Activated T-helper 1 cell treated with anti-CD3 and anti-CD28 coated beads, Interleukin-2, amount 50 U/mL, for 16 hours (primary cell): ENCODE measurements around the gene JMY.

Experiments used
- DNase-seq, 2 donors: peaks; one replicate each; pipeline ENCODE4 v3.0.0-alpha.2; 2020; ENCODE audit warnings: low read depth in 1 of 2, low spot score in 1 of 2

The JMY gene

GRCh38 chr5:79285285-79285684, 49.4 kb downstream of the JMY start:
- no peak for DNase-seq

DNA sequence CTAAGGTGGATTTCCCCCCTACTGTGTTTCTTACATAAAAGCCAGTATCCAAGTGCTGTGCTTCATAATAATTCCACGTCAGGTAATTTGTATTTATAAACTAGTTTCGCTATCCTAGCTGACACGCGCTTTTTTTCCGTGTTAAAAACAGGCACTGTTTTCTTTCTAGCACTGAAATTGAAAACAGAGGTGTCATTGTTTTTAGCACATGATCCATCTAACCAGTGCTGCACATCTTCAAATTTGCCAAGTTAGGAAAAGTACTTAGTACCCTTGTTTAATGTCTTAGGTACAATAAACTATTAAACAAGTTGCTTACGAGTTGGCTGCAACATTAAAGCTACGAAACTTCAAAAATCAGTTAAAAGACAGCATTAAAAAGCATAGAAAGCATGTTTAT, 49.9 kb downstream of the JMY start:
- DNase-seq: no peak

DNA sequence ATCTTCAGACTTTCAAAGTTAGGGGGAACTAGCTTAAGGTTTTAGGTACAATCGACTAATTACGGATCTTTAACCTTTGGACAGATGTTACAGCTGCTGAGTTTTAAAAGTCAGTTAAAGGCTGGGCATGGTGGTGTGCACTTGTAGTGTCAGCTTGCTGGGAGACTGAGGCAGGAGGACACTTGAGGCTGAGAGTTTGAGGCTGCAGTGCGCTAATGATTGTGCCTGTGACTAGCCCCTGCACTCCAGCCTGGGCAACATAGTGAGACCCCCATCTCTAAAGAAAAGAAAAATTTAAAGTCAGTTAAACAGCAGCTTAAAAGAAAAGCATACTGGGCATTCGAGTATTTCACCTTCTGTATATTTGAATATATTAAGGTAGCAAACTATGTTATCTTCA, 51.4 kb downstream of the JMY start:
- no peak for DNase-seq

DNA sequence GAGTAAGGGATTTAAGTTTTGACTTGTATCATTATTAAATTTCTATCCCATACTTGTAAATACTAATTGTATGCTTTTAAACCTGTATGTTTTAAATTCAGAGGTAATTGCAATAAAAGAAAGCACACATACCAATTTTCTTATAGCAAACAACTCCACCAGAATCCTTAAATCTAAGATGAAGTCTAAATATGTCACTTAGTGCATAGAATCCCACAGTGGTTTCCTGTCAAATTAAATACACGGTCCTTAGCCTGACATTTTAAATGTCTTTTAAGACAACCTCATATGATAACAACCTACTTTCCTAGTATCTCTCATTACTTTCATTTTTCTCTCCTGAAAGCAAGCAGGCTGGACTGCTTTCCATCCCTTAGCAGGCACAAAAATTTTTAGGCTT, 52.0 kb downstream of the JMY start:
- DNase-seq: no peak

DNA sequence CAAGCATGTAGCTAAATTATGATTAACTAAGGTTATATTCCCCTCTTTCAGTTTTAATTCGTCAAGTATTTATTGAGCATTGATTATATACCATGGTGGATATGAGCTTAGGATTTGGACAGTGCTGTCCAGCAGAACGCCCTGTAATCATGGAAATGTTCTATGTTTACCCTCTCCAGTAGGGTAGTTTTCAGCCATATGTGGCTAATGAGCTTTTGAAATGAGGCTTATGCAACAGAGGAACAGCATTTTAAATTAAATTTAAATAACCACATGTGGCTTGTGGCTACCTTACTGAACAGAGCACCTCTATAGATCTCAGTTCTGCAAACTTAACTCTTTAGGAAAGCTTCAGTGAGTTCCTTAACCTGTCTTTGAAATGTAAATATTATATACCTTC, 59.1 kb downstream of the JMY start:
- DNase-seq: no peak

DNA sequence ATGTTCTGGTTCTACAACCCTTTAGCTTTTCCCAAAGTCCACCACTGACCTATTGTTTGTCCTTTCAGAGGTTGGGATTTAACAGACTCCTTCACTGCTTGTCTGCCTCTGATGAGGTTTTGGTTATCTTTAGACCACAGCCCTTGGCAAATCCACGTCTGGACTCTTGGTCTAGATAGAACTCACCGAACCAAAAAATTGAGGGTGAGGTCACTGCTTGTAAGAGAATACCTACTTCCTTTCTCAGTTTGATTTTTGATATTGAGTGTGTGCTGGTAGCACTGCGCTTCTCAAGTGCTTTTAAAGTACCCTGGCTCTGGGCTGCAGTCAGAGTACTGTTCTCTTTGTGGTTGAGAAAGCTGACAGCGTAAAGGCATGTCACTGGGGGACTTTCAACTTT, 61.7 kb downstream of the JMY start:
- DNase-seq: no peak

- DNase-seq: no peak
These were observed 65.2 kb downstream of the JMY start for GRCh38 chr5:79301046-79301712.

DNA sequence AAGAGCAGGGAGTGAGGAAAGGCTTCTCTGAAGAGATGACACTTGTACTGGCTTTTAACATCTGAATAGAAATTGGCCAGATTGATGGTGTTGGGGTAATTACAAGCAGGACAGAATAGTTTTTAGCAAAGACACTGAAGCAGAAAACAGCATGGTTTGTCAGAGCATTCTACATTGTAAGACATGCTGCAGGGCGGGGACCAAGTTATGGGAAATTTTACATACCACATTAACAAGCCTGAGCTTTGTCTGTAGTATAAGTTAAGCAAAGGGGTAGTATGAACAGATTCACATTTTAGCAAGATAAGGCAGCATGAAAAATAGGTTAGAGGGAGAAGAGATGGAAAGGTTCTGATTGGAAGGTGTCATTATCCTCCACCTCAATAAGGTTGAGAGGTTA, 66.5 kb downstream of the JMY start:
- no peak for DNase-seq

DNA sequence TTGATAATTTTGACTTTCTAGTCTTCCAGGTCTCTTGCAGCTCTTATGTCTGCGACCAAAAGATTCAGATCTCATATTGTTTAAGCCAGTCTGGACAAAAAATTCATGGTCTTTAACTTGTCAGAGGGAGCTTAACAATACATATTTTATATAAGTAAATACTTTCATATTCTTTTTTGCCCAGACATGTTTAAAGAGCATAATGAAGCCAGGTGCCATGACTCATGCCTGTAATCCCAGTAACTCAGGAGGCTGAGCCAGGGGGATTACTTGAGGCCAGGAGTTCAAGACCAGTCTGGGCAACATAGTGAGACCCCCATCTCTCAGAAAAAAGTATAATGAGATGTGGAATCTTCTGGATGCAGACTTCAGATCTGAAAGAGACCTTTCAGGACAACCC, 69.8 kb downstream of the JMY start:
- DNase-seq: no peak

GRCh38 chr5:79318935-79319614, 83.1 kb downstream of the JMY start:
- no peak for DNase-seq

DNA sequence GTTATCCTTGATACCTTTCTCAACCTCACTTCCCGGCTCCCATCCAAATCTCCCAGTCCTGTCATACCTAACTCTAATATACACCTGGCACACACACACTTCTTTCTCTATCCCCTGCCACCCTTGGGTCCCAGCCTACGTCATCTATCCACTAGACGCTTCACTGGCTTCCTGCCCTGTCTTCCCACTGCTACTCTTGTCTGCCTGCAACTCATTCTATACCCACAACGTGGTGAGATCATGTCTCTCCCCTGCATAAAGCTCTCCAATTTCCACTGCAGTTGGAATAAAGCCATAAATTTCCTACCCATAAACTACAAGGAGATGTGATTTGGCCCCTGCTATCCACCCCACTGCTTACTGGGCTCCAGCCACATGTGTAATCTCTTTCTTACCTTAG, 93.5 kb downstream of the JMY start:
- DNase-seq: no peak

DNA sequence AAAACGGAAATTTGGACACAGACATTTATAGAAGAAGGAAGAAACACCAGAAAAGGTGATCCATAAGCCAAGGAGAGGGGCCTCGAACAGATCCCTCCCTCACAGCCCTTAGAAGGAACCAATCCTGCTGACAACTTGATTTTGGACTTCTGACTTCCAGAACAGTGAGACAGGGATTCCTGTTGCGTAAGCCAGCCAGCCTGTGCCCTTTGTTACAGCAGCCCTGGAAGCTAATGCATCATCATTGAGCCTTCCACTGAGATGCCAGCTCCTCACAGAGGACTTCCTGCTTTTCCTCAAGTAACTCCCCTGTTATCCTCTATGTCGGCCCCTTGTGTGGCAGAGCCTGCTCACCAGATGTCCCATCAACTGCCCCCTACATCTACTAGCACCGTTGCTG, 94.1 kb downstream of the JMY start:
- no peak for DNase-seq

- DNase-seq: no peak
These were observed 98.1 kb downstream of the JMY start for GRCh38 chr5:79333852-79334557.

DNA sequence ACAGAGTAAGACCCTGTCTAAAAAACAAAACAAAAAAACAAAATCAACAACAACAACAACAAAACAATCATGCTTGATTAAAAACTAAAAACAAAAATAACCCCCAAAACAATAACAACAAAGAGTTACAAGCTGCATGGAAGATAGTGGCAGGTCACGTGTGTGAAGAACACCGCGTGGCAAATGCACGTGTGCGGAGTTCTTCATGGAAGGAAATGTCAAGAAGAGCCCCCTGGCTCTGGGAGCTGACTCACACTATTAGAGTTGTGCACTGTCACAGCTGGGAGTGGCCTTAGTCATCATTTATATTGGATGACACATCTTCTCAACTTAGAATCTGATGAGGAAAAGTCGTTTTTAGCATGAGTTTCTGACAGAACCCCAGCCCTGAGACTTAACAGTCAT, 110.5 kb downstream of the JMY start:
- no peak for DNase-seq

DNA sequence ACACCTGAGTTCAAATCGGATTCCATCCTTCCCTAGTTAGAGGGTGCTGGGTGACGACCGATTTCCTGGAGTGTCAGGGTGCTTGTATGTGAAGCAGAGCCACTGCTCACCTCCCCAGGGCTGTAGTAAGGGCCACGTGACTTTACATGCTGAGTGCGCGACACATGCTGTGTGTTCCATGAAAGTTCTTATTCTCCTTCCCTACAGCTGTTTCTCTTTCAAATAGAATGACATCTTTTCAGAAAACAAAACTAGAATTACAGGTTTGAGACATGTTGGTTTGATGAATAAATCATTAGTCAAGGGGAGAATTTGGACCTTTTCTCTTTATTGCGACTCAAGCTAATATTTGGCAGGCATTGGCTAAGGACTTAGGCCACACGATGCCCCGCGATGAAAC, 113.1 kb downstream of the JMY start:
- no peak for DNase-seq

GRCh38 chr5:79349881-79350280, 114.0 kb downstream of the JMY start:
- DNase-seq: no peak

DNA sequence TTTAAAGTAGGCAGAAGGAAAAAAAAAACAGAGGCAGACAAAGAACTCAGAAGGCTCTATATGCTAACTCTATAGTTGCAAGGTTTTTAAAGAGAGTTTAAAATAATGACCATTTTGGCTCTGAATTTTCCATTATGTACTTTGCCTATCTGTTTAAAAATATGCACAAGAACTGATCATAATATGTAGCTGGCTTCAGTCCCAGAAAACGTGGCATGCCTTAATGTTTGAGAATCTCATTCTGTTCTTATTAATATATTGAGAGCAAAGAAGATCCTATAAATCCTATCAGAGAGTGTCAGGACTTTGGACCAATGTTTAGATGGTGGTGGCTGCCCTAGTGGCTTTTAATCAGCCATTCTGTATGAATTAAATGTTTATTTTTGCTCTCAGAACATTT, 121.5 kb downstream of the JMY start:
- DNase-seq: no peak
